ENCODE data around the gene RPTOR. TPM values are rescaled to one million over a fixed set of nuclear protein-coding genes. Genes with fewer than 3 reads are reported as not detected.

Gene RPTOR
- total RNA-seq, 1 experiment from 2014 or later: 25.1 TPM

- H2AK5ac ChIP-seq (ENCODE audit: insufficient read length, low read length): no peak overlapping the region
- no peak for TF ChIP-seq CTCF (conservative IDR thresholded peaks at IDR 0.05)
- Mint-ChIP-seq H3K27me3 (ENCODE audit: low read depth) (no peaks in the 10 kb centered on the region), H3K9me3 (no peaks in the 10 kb centered on the region), H3K36me3 (ENCODE audit: insufficient read depth in 1 of 3, low read depth in 3 of 3) (peaks cover 1 to 7% (median 6%) of the 10 kb centered on the region in 3 experiments; a peak in 6 of 7 replicates), H3K4me3 (no peak overlapping the region), H3K27ac (0 out of 7 replicates have a peak overlapping the region, but pooled peaks of 1 of the 3 experiments have one; percentile 12), H3K4me1 (peaks cover 8 to 21% of the 10 kb centered on the region in 2 experiments)
- H3K23ac ChIP-seq (ENCODE audit: insufficient read length, low read depth, low read length): no peak overlapping the region
- H4K91ac ChIP-seq (ENCODE audit: insufficient read length, low read depth, low read length): no peak overlapping the region
- no peak overlapping the region for H2AFZ ChIP-seq (ENCODE audit: low read length)
- H2BK15ac ChIP-seq (ENCODE audit: low read depth, low read length): no peak overlapping the region
- H3K4ac ChIP-seq (ENCODE audit: low read depth, low read length): no peak overlapping the region
- no peak overlapping the region for H3K14ac ChIP-seq (ENCODE audit: insufficient read depth, low read length)
- H4K5ac ChIP-seq (ENCODE audit: insufficient read length, low read depth, low read length): no peak overlapping the region
- H3K18ac ChIP-seq (ENCODE audit: insufficient read length, low read depth, low read length): no peak overlapping the region
- no CpG with 5 or more reads among the region's 7 CpGs for WGBS (ENCODE audit: extremely low coverage, insufficient read length, low lambda C conversion rate)
- H3K23me2 ChIP-seq (ENCODE audit: insufficient read length, low read depth, low read length, poor library complexity, severe bottlenecking): no peaks in the 10 kb centered on the region
- no peak for DNase-seq
- no peak overlapping the region for H4K8ac ChIP-seq (replicated peaks; ENCODE audit: insufficient read length, low read depth, low read length)
- no peaks in the 10 kb centered on the region for H3K79me2 ChIP-seq (ENCODE audit: insufficient read depth, low read length)
- no peak overlapping the region for H3K27ac ChIP-seq (ENCODE audit: insufficient read length, low read depth, low read length)
- H2BK12ac ChIP-seq (ENCODE audit: insufficient read length, low read depth, low read length): no peak overlapping the region
- H4K20me1 ChIP-seq (ENCODE audit: control insufficient read depth, insufficient read depth, insufficient read length): no peaks in the 10 kb centered on the region
- no peak overlapping the region for H3K4me2 ChIP-seq (ENCODE audit: insufficient read depth, insufficient read length, low read length)
- no peaks in the 10 kb centered on the region for H3K4me1 ChIP-seq (ENCODE audit: insufficient read depth, low read length)
- no peaks in the 10 kb centered on the region for H3K79me1 ChIP-seq (ENCODE audit: insufficient read depth, low read depth, low read length, poor library complexity, severe bottlenecking)
- no peak overlapping the region for H3K9ac ChIP-seq (ENCODE audit: extremely low read depth, insufficient read length, low read length)
- no peak overlapping the region for H3T11ph ChIP-seq (ENCODE audit: low read length)
- H3K56ac ChIP-seq (ENCODE audit: insufficient read length, low read depth, low read length): no peak overlapping the region
- no peak overlapping the region for H2BK20ac ChIP-seq (ENCODE audit: low read depth, low read length, poor library complexity, severe bottlenecking)
- no peaks in the 10 kb centered on the region for H3K9me3 ChIP-seq (ENCODE audit: control insufficient read depth, low read depth, low read length)
- no peak overlapping the region for H2BK120ac ChIP-seq (ENCODE audit: low read depth, low read length, poor library complexity, severe bottlenecking)
- no peak overlapping the region for H2BK5ac ChIP-seq (ENCODE audit: insufficient read length, low read length)
- H3K27me3 ChIP-seq (ENCODE audit: insufficient read depth, low read length): no peaks in the 10 kb centered on the region
Measured at GRCh38 chr17:80731323-80731722, 186.7 kb downstream of the RPTOR start.

Measured in H9 (cell line).